Right atrium auricular region (tissue), 2 donors: Measurements from ENCODE around the gene SERPING1. TPM values are rescaled to one million over a fixed set of nuclear protein-coding genes. Genes with fewer than 3 reads are reported as not detected.

Experiments used
- DNase-seq: peaks from one replicate; pipeline ENCODE4 v3.0.0-alpha.2; 2019; ENCODE audit warnings: low spot score
- H3K27ac ChIP-seq, 2 donors: fragments of 200-600 bp; sonication (generic); 1 replicate in 1 of 2; 2 replicates in 1 of 2; pipeline ENCODE4 v1.5.1; 2016 to 2019
- H3K27me3 ChIP-seq, 2 donors: fragments of 200-600 bp; sonication (generic); one replicate each; pipeline versions ENCODE4 v1.5.1 to v1.6.0; 2017 to 2019
- H3K36me3 ChIP-seq: fragments of 200-600 bp; sonication (generic); one replicate; pipeline ENCODE4 v1.5.1; 2016
- H3K4me1 ChIP-seq, 2 donors: fragments of 200-600 bp; sonication (generic); one replicate each; pipeline versions ENCODE4 v1.5.1 to v1.6.0; 2017 to 2019
- H3K4me3 ChIP-seq, 2 donors: fragments of 200-600 bp; sonication (generic); 1 replicate in 1 of 2; 2 replicates in 1 of 2; pipeline ENCODE4 v1.5.1; 2017 to 2019; ENCODE audit warnings: mild to moderate bottlenecking in 1 of 2, moderate library complexity in 1 of 2
- H3K9me3 ChIP-seq, 2 donors: fragments of 200-600 bp; sonication (generic); one replicate each; pipeline ENCODE4 v1.5.1; 2019
- CTCF ChIP-seq, 2 donors: fragments of 200-600 bp; sonication (generic); IDR thresholded peaks; one replicate each; pipeline ENCODE4 v1.5.1; 2019; ENCODE audit warnings: antibody characterized with exemption in 2 of 2
- total RNA-seq, 2 donors: library from RNA; depleted of rRNA; stranded (reverse); fragments of >200 nt; gene quantifications; one replicate each; pipeline ENCODE4 v1.1.0, GENCODE V29; 2016

The SERPING1 gene
- total RNA-seq, 2 donors from 2014 or later, result 210 to 851 TPM

GRCh38 chr11:57622263-57622662 is 24.8 kb downstream of the SERPING1 start:
- no peak for DNase-seq
- no peak overlapping the region for H3K27ac ChIP-seq

GRCh38 chr11:57624864-57625263 is 27.4 kb downstream of the SERPING1 start:
- Histone ChIP-seq H3K36me3 (no peaks in the 10 kb centered on the region), H3K4me3 (no peak overlapping the region)
- no peak for DNase-seq

More at GRCh38 chr11:57622263-57622662, 24.8 kb downstream of the SERPING1 start:
- Histone ChIP-seq H3K36me3 (no peaks in the 10 kb centered on the region), H3K9me3 (peaks cover 0 to 7% of the 10 kb centered on the region in 2 donors), H3K27me3 (no peaks in the 10 kb centered on the region), H3K4me3 (no peak overlapping the region), H3K4me1 (no peaks in the 10 kb centered on the region)
- no peak for TF ChIP-seq CTCF (IDR thresholded peaks at IDR 0.05)

GRCh38 chr11:57626895-57627294 is 29.4 kb downstream of the SERPING1 start:
- H3K27me3 ChIP-seq, result no peaks in the 10 kb centered on the region
- TF ChIP-seq CTCF (IDR thresholded peaks at IDR 0.05), result no peak
- no peaks in the 10 kb centered on the region for H3K4me1 ChIP-seq
- H3K27ac ChIP-seq, result no peak overlapping the region
- DNase-seq, result no peak
- no peaks in the 10 kb centered on the region for H3K36me3 ChIP-seq
- no peak overlapping the region for H3K4me3 ChIP-seq
- H3K9me3 ChIP-seq, result no peaks in the 10 kb centered on the region

More at GRCh38 chr11:57624864-57625263, 27.4 kb downstream of the SERPING1 start:
- TF ChIP-seq CTCF (IDR thresholded peaks at IDR 0.05), result no peak
- no peaks in the 10 kb centered on the region for H3K4me1 ChIP-seq
- H3K9me3 ChIP-seq, result peaks cover 0 to 4% of the 10 kb centered on the region in 2 donors
- no peaks in the 10 kb centered on the region for H3K27me3 ChIP-seq
- H3K27ac ChIP-seq, result no peak overlapping the region

- Histone ChIP-seq H3K4me3 (no peak overlapping the region), H3K9me3 (no peaks in the 10 kb centered on the region), H3K27me3 (no peaks in the 10 kb centered on the region), H3K4me1 (no peaks in the 10 kb centered on the region), H3K27ac (no peak overlapping the region), H3K36me3 (no peaks in the 10 kb centered on the region)
- no peak for DNase-seq
- no peak for TF ChIP-seq CTCF (IDR thresholded peaks at IDR 0.05)
These were observed 32.7 kb downstream of the SERPING1 start for GRCh38 chr11:57630171-57630570.

- no peak for TF ChIP-seq CTCF (IDR thresholded peaks at IDR 0.05)
These were observed 34.6 kb downstream of the SERPING1 start for GRCh38 chr11:57632116-57632515.

GRCh38 chr11:57633394-57634070 is 36.0 kb downstream of the SERPING1 start:
- Histone ChIP-seq H3K36me3 (no peaks in the 10 kb centered on the region), H3K27me3 (no peaks in the 10 kb centered on the region), H3K4me1 (peaks cover 0 to 7% of the 10 kb centered on the region in 2 donors), H3K4me3 (no peak overlapping the region), H3K9me3 (no peaks in the 10 kb centered on the region), H3K27ac (no peak overlapping the region)
- no peak for DNase-seq
- no peak for TF ChIP-seq CTCF (IDR thresholded peaks at IDR 0.05)

More at GRCh38 chr11:57632116-57632515, 34.6 kb downstream of the SERPING1 start:
- H3K4me3 ChIP-seq, result no peak overlapping the region
- no peaks in the 10 kb centered on the region for H3K36me3 ChIP-seq
- H3K4me1 ChIP-seq, result no peaks in the 10 kb centered on the region
- H3K9me3 ChIP-seq, result no peaks in the 10 kb centered on the region
- DNase-seq, result no peak
- H3K27me3 ChIP-seq, result no peaks in the 10 kb centered on the region
- H3K27ac ChIP-seq, result no peak overlapping the region
